Ramos (cell line): ENCODE results near the gene DCK.
"Not testable (repeated sequence)": the region's sequence is repeated elsewhere in the genome, so short reads cannot be mapped to it uniquely, and the experiment has no call there.

Source experiments
- in situ Hi-C: fragments of 300-500 bp; cut with MboI; formaldehyde crosslinking; loops from one replicate; pipeline ENCODE4 v1.14.3; 2022; ENCODE audit warnings: low sequenced_read_pairs; ENCODE audit not compliant: unreplicated experiment

The DCK gene

GRCh38 chr4:71053613-71054012, 60.2 kb downstream of the DCK start:
- in situ Hi-C loops, result not testable (repeated sequence)

- in situ Hi-C loops, result not testable (repeated sequence)
Measured at GRCh38 chr4:71059573-71059972, 66.1 kb downstream of the DCK start.

- in situ Hi-C loops, result no loop called here
Measured at GRCh38 chr4:71062436-71062835, 69.0 kb downstream of the DCK start.

GRCh38 chr4:71063711-71064110, 70.3 kb downstream of the DCK start:
- in situ Hi-C loops, result no loop called here

- in situ Hi-C loops, result no loop called here
Measured at GRCh38 chr4:71064521-71064920, 71.1 kb downstream of the DCK start.

- in situ Hi-C loops, result no loop called here
Measured at GRCh38 chr4:71065991-71066510, 72.6 kb downstream of the DCK start.

- in situ Hi-C loops, result no loop called here
Measured at GRCh38 chr4:71066737-71067716, 73.6 kb downstream of the DCK start.

GRCh38 chr4:71069063-71069462, 75.6 kb downstream of the DCK start:
- in situ Hi-C loops, result no loop called here

GRCh38 chr4:71070015-71070414, 76.6 kb downstream of the DCK start:
- in situ Hi-C loops, result no loop called here

GRCh38 chr4:71074452-71075299, 81.2 kb downstream of the DCK start:
- in situ Hi-C loops, result no loop called here
